Panc1 (cell line): Measurements from ENCODE around the gene GEMIN4.

Source experiments
- POLR2AphosphoS5 ChIP-seq: IDR thresholded peaks from 2 replicates; pipeline ENCODE4 v1.6.1; 2012; ENCODE audit warnings: mild to moderate bottlenecking, low read depth, low read length, moderate library complexity
- SIN3A ChIP-seq: IDR thresholded peaks from 2 replicates; pipeline ENCODE4 v1.6.1; 2012; ENCODE audit warnings: low read depth, mild to moderate bottlenecking, low read length, moderate library complexity, borderline replicate concordance; ENCODE audit not compliant: insufficient read depth
- TCF7L2 ChIP-seq: IDR thresholded peaks from 2 replicates; pipeline ENCODE4 v1.6.1; 2011; ENCODE audit warnings: mild to moderate bottlenecking, low read depth, low read length, inconsistent platforms
- TF ChIP-seq, protein P1 (sequence below): fragments of 450-650 bp; IDR thresholded peaks from 2 replicates; pipeline ENCODE4 v1.5.1; 2017; ENCODE audit warnings: mild to moderate bottlenecking

- TF ChIP-seq TCF7L2 (no peak), SIN3A (no peak), POLR2AphosphoS5 (no peak)
- TF ChIP-seq, protein P1, sequence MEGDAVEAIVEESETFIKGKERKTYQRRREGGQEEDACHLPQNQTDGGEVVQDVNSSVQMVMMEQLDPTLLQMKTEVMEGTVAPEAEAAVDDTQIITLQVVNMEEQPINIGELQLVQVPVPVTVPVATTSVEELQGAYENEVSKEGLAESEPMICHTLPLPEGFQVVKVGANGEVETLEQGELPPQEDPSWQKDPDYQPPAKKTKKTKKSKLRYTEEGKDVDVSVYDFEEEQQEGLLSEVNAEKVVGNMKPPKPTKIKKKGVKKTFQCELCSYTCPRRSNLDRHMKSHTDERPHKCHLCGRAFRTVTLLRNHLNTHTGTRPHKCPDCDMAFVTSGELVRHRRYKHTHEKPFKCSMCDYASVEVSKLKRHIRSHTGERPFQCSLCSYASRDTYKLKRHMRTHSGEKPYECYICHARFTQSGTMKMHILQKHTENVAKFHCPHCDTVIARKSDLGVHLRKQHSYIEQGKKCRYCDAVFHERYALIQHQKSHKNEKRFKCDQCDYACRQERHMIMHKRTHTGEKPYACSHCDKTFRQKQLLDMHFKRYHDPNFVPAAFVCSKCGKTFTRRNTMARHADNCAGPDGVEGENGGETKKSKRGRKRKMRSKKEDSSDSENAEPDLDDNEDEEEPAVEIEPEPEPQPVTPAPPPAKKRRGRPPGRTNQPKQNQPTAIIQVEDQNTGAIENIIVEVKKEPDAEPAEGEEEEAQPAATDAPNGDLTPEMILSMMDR = no peak
These were observed 34.0 kb downstream of the GEMIN4 start for GRCh38 chr17:718075-718474.
